Measurements from ENCODE around the gene PRIM1.

- TF ChIP-seq CTCF (IDR thresholded peaks at IDR 0.05; ENCODE audit: low read depth, low read length) (no peak), EZH2phosphoT487 (IDR thresholded peaks at IDR 0.05; ENCODE audit: low read depth) (no peak)
Observed at GRCh38 chr12:56716458-56716857, 35.7 kb downstream of the PRIM1 start.
